DOHH2 (cell line): Measurements from ENCODE around the gene MVB12B.

ENCODE experiments used
- CTCF ChIP-seq: fragments of 200-600 bp; sonication (generic); IDR thresholded peaks from one replicate; pipeline ENCODE4 v1.5.1; 2014; ENCODE audit warnings: antibody characterized with exemption, mild to moderate bottlenecking, low read depth, low read length; ENCODE audit not compliant: poor library complexity, severe bottlenecking
- EZH2phosphoT487 ChIP-seq: fragments of 200-600 bp; sonication (generic); IDR thresholded peaks from 2 replicates; pipeline ENCODE4 v1.6.1; 2017; ENCODE audit warnings: borderline replicate concordance, mild to moderate bottlenecking, antibody characterized with exemption, low read length, moderate library complexity, mixed read lengths

GRCh38 chr9:126536841-126537465, 210.3 kb downstream of the MVB12B start:
- TF ChIP-seq EZH2phosphoT487 = no peak
- no peak for TF ChIP-seq CTCF
